Measurements from ENCODE around the gene CIDEB. TPM values are rescaled to one million over a fixed set of nuclear protein-coding genes. Genes with fewer than 3 reads are reported as not detected.
"Not testable (repeated sequence)": the region's sequence is repeated elsewhere in the genome, so short reads cannot be mapped to it uniquely, and the experiment has no call there.

Gene CIDEB
- total RNA-seq, 4 donors from 2014 or later: 22.3 to 184 (median 136) TPM

DNA sequence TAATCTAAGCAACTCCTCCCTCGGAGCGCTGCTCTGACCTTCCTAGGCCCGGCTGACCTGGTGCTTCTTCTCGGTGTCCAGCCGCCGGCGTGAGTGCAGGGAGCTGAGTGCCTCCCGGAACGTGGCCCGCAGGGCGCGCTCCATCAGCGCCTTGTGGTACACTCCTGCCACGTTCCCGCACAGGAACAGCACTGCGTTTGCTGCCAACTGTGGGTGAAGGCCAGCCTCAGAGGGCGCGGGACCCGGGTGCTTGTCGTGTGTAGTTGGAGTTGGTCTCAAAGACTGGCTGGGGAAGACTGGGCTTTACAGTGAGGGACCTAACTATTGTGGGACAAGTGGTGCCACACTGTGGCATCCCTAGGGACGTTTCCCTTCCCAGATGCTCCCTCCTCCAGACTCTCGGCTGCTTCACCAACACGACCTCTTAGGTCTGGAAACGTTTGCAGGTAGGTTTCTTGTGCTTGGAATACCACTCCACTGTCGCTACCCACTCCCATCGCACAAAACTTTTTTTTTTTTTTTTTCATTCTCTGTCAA lies 24.0 kb upstream of the CIDEB start:
- Histone ChIP-seq H3K4me1 (peaks cover 5 to 32% (median 27%) of the 10 kb centered on the region in 4 donors), H3K4me3 (no peak overlapping the region), H3K36me3 (peaks cover 0 to 9% (median 0%) of the 10 kb centered on the region in 3 donors), H3K27me3 (peaks cover 0 to 12% of the 10 kb centered on the region in 2 donors), H3K9me3 (no peaks in the 10 kb centered on the region), H3K27ac (no peak overlapping the region)
- TF ChIP-seq POLR2A (IDR thresholded peaks at IDR 0.05): no peak
- TF ChIP-seq, protein P1, sequence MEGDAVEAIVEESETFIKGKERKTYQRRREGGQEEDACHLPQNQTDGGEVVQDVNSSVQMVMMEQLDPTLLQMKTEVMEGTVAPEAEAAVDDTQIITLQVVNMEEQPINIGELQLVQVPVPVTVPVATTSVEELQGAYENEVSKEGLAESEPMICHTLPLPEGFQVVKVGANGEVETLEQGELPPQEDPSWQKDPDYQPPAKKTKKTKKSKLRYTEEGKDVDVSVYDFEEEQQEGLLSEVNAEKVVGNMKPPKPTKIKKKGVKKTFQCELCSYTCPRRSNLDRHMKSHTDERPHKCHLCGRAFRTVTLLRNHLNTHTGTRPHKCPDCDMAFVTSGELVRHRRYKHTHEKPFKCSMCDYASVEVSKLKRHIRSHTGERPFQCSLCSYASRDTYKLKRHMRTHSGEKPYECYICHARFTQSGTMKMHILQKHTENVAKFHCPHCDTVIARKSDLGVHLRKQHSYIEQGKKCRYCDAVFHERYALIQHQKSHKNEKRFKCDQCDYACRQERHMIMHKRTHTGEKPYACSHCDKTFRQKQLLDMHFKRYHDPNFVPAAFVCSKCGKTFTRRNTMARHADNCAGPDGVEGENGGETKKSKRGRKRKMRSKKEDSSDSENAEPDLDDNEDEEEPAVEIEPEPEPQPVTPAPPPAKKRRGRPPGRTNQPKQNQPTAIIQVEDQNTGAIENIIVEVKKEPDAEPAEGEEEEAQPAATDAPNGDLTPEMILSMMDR (IDR thresholded peaks at IDR 0.05): no peak
- DNase-seq: no peak

DNA sequence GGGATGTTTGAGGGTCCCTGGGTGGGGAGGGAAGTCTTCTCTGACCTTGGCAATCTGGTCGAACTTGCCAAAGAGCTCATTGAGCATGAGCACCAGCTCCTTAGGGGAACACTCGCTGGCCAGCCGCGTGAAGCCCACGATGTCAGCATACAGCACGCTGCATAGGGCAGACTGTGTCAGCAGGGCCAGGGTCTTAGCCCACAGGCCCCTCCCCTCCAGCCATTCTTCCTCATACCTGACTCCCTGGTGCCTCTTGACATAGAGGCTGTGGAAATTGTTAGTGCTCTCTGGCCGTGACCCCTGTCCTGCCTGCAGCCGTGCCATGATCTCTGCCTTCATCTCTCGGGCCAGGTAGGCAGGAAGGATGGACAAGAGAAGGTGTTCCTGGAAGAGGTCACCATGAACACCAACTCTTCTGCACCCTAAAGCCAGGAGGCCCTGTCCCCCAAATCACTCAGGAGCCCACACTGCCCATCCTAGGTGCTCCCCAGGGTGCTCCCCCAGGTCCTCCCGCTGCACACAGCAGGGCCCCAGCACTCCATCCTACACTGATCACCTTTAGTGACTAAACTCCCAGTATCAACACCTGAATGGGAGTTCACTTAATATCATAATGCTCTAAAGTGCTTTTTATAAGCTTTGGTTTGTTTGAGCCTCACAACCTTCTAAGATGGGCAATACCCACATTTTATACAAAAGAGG lies 23.3 kb upstream of the CIDEB start:
- DNase-seq: no peak
- H3K9me3 ChIP-seq: no peaks in the 10 kb centered on the region
- no peak for TF ChIP-seq POLR2A (IDR thresholded peaks at IDR 0.05)
- TF ChIP-seq, protein P1 (IDR thresholded peaks at IDR 0.05): no peak
- peaks cover 0 to 2% (median 0%) of the 10 kb centered on the region in 3 donors for H3K36me3 ChIP-seq
- H3K27me3 ChIP-seq: peaks cover 0 to 12% of the 10 kb centered on the region in 2 donors
- no peak overlapping the region for H3K27ac ChIP-seq
- H3K4me1 ChIP-seq: peaks cover 5 to 32% (median 27%) of the 10 kb centered on the region in 4 donors
- H3K4me3 ChIP-seq: no peak overlapping the region

DNA sequence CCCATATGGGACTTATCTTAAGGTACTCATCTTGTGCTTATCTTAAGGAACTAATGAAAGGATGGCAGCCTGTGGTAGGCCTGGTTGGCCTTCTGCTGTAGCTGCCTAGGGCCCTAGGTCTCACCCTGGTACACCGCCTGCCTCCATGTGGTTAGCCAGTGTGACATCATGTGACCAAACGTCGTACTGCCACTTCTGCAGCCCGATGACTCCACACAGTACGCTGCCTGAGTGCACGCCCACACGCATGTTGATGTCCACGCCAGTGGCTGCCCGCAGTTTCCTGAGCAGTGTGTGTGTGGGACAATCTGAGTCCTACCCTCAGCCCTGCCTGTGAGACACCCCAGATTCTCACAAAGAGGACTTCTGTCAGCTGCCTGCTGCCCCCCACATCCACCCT lies 22.0 kb upstream of the CIDEB start:
- DNase-seq: peak in 2 of 3 donors; percentile 59 to 87
- Histone ChIP-seq H3K36me3 (no peaks in the 10 kb centered on the region), H3K27me3 (peaks cover 0 to 5% of the 10 kb centered on the region in 2 donors), H3K4me3 (no peak overlapping the region), H3K27ac (peak overlapping the region in 1 of 4 donors; percentile 45), H3K9me3 (no peaks in the 10 kb centered on the region), H3K4me1 (peaks cover 5 to 25% (median 24%) of the 10 kb centered on the region in 4 donors)
- TF ChIP-seq, protein P1 (IDR thresholded peaks at IDR 0.05): no peak
- TF ChIP-seq POLR2A (IDR thresholded peaks at IDR 0.05): no peak

DNA sequence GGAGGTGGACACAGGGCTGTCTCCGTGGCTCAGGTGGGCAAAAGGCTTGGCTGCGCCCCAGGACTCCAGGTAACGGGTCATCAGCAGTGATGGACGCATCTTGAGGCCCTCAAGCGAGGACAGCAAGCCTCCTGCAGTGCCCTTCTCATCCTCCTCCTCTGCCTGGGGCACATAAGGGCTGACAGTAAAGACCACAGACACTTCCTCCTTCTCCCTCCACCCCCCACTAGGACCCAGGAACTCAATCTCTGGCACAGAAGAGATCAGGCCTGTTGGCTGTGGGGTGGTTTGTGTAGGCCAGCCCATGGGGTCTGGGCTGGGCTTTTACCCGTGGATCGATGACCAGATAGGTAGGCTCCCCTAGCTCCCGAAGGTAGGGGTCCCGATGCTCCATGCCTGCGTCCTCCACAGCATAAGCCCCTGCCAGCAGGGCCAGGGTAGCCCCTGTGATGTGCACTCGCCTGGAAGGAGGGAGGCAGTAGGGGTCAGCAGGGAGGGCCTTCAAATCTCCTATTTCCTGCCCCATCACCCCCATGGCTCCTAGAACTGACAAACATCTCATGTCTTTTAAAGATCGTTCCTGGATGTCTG lies 21.4 kb upstream of the CIDEB start:
- Histone ChIP-seq H3K4me1 (peaks cover 5 to 19% (median 19%) of the 10 kb centered on the region in 4 donors), H3K4me3 (no peak overlapping the region), H3K36me3 (no peaks in the 10 kb centered on the region), H3K9me3 (no peaks in the 10 kb centered on the region), H3K27ac (peak overlapping the region in 1 of 4 donors; percentile 45), H3K27me3 (no peaks in the 10 kb centered on the region)
- TF ChIP-seq POLR2A (IDR thresholded peaks at IDR 0.05): no peak
- TF ChIP-seq, protein P1 (IDR thresholded peaks at IDR 0.05): no peak
- no peak for DNase-seq

DNA sequence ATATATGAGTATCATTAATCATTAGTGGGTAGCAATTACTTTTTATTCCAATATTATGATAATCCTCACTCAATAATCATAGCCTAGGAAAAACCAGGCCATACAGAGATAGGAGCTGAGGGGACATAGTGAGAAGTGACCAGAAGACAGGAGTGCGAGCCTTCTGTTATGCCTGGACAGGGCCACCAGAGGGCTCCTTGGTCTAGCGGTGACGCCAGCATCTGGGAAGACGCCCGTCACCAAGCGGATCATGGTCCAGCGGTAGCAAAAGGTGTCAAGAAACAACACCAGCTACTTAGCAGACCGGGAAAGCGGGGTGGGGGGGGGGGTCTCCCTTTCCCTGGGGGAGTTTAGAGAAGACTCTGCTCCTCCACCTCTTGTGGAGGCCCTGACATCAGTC lies 20.1 kb upstream of the CIDEB start:
- peak in 1 of 3 donors; percentile 82 for DNase-seq
- H3K27ac ChIP-seq, H3K9me3 ChIP-seq, H3K4me1 ChIP-seq, H3K36me3 ChIP-seq, H3K4me3 ChIP-seq, H3K27me3 ChIP-seq: not testable (repeated sequence)
- TF ChIP-seq, protein P1 (IDR thresholded peaks at IDR 0.05): peak; percentile 20 to 86 (median 66)

All from Peyer's patch (tissue), 4 donors.